Stimulated activated CD4-positive, alpha-beta T cell treated with anti-CD3 and anti-CD28 coated beads, Interleukin-15, amount 100 ng/mL, for 48 hours (primary cell): ENCODE results near the gene ODC1.

ENCODE experiments used
- DNase-seq, 2 donors: peaks; one replicate each; pipeline ENCODE4 v3.0.0-alpha.2; 2020; ENCODE audit warnings: low read depth in 2 of 2

Gene ODC1

DNA sequence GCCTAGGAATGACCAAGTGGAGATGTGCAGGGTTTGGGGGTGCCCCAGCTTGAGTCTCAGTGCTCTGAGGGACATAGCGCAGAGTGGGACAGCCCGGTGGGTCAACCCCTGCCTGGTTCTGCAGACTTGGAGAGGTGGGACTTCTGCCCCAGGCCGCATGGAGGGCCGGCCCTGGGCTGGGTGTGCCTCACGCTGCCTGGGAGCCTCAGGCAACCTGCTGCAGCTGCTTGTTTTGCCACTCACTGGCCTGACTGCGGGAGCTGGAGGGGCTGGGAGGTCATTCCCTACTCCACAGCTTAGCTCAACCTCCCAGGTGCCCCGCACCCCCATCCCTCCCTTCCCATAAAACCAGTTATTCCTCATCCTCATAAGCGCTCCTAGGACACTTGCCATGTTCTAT, 33.1 kb downstream of the ODC1 start:
- DNase-seq = no peak

GRCh38 chr2:10414591-10414990, 33.5 kb downstream of the ODC1 start:
- DNase-seq = no peak

GRCh38 chr2:10413991-10414451, 34.1 kb downstream of the ODC1 start:
- no peak for DNase-seq

GRCh38 chr2:10413503-10413902, 34.6 kb downstream of the ODC1 start:
- no peak for DNase-seq

- peak in 1 of 2 donors; percentile 23 for DNase-seq
Measured at GRCh38 chr2:10412380-10412779, 35.7 kb downstream of the ODC1 start.

GRCh38 chr2:10411557-10411956, 36.6 kb downstream of the ODC1 start:
- DNase-seq = no peak

- DNase-seq = no peak
Measured at GRCh38 chr2:10410823-10411437, 37.2 kb downstream of the ODC1 start.

- DNase-seq = no peak
Measured at GRCh38 chr2:10410001-10410822, 37.9 kb downstream of the ODC1 start.

GRCh38 chr2:10408649-10409579, 39.2 kb downstream of the ODC1 start:
- peak; percentile 69 to 83 for DNase-seq

DNA sequence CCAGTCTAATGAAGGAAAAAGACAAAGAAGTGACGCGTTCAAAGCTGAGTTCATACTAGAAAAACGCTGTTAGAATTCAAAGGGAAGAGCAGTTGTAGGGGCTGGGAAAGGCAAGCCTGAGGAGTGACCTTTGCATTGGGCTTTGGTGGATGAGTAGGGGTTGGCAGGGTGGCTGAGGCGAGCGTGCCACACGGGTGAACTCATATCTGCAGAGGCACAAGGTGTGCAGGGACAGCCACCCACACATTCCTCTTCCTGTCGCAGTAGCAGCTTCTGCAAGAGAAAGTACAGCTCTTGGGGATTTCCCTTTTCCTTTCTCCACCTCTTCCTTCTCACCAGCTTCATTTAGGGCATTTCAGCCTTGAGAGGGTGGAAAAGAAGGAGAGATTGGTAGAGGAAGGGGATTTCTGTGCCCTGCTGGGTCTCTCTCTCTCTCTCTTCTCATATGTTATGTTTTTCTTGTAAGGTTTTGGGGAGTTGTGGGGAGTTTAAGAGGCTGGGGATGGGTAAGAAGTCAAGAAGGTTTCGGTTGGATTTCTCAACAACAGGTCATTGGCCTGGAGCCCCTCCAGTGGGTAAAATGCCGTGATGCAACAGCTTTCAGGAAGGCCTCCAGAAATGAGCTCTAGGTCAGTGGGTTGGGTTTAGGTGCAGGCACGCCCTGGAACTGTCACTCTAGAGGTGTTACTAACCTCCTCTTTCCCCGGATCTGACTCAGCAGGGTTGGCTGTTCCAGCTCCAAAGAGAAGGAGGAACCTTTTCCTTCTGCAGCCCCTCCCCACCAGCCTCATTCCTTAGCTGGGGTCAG, 40.1 kb downstream of the ODC1 start:
- peak; percentile 71 to 72 for DNase-seq

- no peak for DNase-seq
Measured at GRCh38 chr2:10407432-10407831, 40.7 kb downstream of the ODC1 start.

GRCh38 chr2:10406491-10407188, 41.5 kb downstream of the ODC1 start:
- DNase-seq = no peak

DNA sequence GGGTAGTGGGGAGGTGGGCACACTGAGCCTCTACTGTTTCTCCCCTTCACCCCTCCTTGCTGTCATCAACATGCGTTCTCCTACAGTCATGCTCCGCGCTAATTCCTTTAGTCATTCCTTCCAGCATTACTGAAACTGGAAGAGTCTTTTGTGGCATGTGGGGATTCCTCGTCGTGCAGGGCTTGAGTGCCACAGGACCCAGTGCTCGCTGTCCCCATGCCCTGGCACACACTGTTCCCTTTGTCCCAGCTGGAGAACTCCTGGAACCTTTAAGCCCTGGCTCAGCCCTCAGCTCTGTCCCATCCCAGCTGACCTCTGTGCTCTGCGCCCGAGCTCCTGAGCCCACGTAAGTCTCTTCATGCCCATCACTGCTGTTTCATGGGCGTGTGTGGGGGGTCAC, 42.1 kb downstream of the ODC1 start:
- no peak for DNase-seq

GRCh38 chr2:10405448-10405847, 42.7 kb downstream of the ODC1 start:
- no peak for DNase-seq

GRCh38 chr2:10404324-10405143, 43.6 kb downstream of the ODC1 start:
- no peak for DNase-seq

DNA sequence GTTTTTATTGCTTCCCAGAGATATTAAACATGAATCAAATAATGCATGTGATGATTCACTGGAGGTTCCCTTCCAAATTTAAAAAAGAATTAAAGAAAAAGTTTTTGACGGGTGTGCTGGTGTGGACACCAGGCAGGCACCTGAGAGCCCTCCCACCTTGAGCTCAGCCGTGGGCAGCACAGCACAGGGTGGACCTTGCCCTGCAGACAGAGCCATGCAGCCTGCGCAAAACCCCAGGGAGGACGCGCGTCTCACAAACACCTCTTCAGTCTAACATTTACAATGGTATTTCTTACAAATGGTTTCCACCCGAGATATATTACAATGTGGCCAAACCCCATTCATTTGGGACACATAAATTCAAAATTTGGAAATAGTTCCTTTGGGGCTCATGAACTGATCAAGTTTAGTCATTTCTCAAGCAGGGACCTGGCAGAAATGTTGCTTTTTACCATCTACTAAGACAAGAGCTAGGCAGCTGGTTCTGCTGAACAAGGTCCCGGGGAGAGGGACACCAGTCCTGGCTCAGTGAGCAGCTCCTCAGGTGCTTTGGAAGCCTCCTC, 45.4 kb downstream of the ODC1 start:
- no peak for DNase-seq

DNA sequence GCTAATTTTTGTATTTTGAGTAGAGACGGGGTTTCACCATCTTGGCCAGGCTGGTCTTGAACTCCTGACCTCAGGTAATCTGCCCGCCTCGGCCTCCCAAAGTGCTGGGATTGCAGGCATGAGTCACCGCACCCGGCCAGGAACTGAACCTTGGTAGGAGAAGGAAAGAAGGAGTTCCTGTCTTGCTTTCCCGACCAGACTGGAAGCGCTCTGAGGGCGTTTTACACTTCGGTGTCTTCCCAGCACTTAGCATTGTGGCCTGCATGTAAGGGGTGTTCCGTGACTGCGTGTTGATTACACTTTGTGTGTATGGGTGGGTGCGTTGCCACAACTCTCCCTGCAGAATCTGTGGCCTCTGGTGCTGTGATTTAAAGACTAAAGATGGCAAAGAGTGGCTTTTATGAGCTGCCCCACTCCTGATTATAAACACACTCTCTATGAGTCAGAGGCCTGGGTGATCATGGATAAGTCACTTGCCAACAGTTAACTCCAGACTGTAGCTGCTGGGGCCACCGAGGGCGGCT, 46.0 kb downstream of the ODC1 start:
- no peak for DNase-seq

- no peak for DNase-seq
Measured at GRCh38 chr2:10400978-10401951, 46.9 kb downstream of the ODC1 start.
